GM12872 (cell line): ENCODE data around the gene PRH1.

ENCODE experiments used
- TF ChIP-seq, protein P1 (sequence below): IDR thresholded peaks from 3 replicates; pipeline ENCODE4 v1.5.1; 2011; ENCODE audit warnings: low read depth, mild to moderate bottlenecking, low read length, moderate library complexity; ENCODE audit not compliant: insufficient read depth

The PRH1 gene

DNA sequence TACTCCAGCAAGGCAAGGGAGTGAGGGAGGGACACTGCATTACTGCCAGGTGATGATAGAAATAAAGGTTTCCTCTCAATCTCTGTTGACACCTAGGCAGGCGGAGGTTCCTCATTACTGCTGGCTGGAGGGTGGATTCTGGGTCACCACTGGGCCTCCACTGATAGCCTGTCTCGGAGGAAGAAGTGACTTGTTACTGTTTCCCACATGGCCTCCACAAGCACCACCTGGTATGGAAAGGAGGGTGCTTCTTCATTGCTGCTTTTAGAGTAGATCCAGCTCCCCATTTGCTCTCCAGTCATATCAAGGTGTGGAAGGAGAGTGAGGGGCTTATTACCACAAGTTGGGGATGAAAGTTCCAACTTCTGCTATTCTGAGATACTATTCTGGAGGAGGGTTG is 41.2 kb downstream of the PRH1 start:
- TF ChIP-seq, protein P1, sequence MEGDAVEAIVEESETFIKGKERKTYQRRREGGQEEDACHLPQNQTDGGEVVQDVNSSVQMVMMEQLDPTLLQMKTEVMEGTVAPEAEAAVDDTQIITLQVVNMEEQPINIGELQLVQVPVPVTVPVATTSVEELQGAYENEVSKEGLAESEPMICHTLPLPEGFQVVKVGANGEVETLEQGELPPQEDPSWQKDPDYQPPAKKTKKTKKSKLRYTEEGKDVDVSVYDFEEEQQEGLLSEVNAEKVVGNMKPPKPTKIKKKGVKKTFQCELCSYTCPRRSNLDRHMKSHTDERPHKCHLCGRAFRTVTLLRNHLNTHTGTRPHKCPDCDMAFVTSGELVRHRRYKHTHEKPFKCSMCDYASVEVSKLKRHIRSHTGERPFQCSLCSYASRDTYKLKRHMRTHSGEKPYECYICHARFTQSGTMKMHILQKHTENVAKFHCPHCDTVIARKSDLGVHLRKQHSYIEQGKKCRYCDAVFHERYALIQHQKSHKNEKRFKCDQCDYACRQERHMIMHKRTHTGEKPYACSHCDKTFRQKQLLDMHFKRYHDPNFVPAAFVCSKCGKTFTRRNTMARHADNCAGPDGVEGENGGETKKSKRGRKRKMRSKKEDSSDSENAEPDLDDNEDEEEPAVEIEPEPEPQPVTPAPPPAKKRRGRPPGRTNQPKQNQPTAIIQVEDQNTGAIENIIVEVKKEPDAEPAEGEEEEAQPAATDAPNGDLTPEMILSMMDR, result no peak

DNA sequence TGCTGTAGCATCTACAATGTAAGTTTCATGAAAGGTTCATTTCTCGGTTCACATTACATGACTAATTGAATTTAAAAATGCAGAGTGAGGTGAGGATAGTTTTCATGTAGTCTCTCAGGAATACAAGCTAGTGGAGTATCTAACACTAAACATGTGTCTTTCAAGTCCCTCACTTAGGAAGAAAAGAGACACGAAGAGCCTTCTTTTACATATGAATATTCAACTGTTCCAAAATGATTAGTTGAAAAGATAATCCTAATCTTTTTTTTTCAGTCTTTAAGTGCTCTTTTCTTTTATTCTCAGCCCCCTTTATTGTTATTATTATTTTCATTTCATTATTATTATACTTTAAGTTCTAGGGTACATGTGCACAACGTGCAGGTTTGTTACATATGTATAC is 45.6 kb downstream of the PRH1 start:
- TF ChIP-seq, protein P1, result no peak
